Measurements from ENCODE around the gene SLC1A4. TPM values are rescaled to one million over a fixed set of nuclear protein-coding genes. Genes with fewer than 3 reads are reported as not detected.

Gene SLC1A4
- total RNA-seq, 4 donors from 2014 or later, result 6.9 to 36.6 (median 12.7) TPM

- DNase-seq, result no peak
- no peaks in the 10 kb centered on the region for H3K4me1 ChIP-seq
- no peaks in the 10 kb centered on the region for H3K9me3 ChIP-seq
- intact Hi-C loops (cut with DNase I; ENCODE audit: low total_unique reads), result no loop called here
- no peaks in the 10 kb centered on the region for H3K36me3 ChIP-seq
- no peak overlapping the region for H3K27ac ChIP-seq
- no peak overlapping the region for H3K4me3 ChIP-seq
- TF ChIP-seq, protein P1, sequence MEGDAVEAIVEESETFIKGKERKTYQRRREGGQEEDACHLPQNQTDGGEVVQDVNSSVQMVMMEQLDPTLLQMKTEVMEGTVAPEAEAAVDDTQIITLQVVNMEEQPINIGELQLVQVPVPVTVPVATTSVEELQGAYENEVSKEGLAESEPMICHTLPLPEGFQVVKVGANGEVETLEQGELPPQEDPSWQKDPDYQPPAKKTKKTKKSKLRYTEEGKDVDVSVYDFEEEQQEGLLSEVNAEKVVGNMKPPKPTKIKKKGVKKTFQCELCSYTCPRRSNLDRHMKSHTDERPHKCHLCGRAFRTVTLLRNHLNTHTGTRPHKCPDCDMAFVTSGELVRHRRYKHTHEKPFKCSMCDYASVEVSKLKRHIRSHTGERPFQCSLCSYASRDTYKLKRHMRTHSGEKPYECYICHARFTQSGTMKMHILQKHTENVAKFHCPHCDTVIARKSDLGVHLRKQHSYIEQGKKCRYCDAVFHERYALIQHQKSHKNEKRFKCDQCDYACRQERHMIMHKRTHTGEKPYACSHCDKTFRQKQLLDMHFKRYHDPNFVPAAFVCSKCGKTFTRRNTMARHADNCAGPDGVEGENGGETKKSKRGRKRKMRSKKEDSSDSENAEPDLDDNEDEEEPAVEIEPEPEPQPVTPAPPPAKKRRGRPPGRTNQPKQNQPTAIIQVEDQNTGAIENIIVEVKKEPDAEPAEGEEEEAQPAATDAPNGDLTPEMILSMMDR (IDR thresholded peaks at IDR 0.05), result no peak
- TF ChIP-seq POLR2A (IDR thresholded peaks at IDR 0.05), result no peak
- no peaks in the 10 kb centered on the region for H3K27me3 ChIP-seq
Measured at GRCh38 chr2:65025453-65026123, 36.4 kb downstream of the SLC1A4 start.

GRCh38 chr2:65026154-65026553, 37.0 kb downstream of the SLC1A4 start:
- no peaks in the 10 kb centered on the region for H3K36me3 ChIP-seq
- H3K27ac ChIP-seq, result no peak overlapping the region

GRCh38 chr2:65026704-65027464, 37.7 kb downstream of the SLC1A4 start:
- H3K36me3 ChIP-seq, result no peaks in the 10 kb centered on the region
- no peak for DNase-seq
- intact Hi-C loops (cut with DNase I; ENCODE audit: low total_unique reads), result no loop called here
- no peaks in the 10 kb centered on the region for H3K27me3 ChIP-seq
- H3K27ac ChIP-seq, result no peak overlapping the region
- H3K9me3 ChIP-seq, result no peaks in the 10 kb centered on the region
- H3K4me3 ChIP-seq, result no peak overlapping the region
- TF ChIP-seq POLR2A (IDR thresholded peaks at IDR 0.05), result no peak
- TF ChIP-seq, protein P1 (IDR thresholded peaks at IDR 0.05), result no peak
- no peaks in the 10 kb centered on the region for H3K4me1 ChIP-seq

More at GRCh38 chr2:65026154-65026553, 37.0 kb downstream of the SLC1A4 start:
- Histone ChIP-seq H3K4me3 (no peak overlapping the region), H3K4me1 (no peaks in the 10 kb centered on the region), H3K9me3 (no peaks in the 10 kb centered on the region), H3K27me3 (no peaks in the 10 kb centered on the region)
- no peak for TF ChIP-seq POLR2A (IDR thresholded peaks at IDR 0.05)
- TF ChIP-seq, protein P1 (IDR thresholded peaks at IDR 0.05), result no peak
- DNase-seq, result no peak
- intact Hi-C loops (cut with DNase I; ENCODE audit: low total_unique reads), result no loop called here

GRCh38 chr2:65027616-65028244, 38.5 kb downstream of the SLC1A4 start:
- no peak for DNase-seq
- no peak overlapping the region for H3K27ac ChIP-seq
- H3K4me3 ChIP-seq, result no peak overlapping the region
- H3K9me3 ChIP-seq, result no peaks in the 10 kb centered on the region
- no peaks in the 10 kb centered on the region for H3K36me3 ChIP-seq
- TF ChIP-seq POLR2A (IDR thresholded peaks at IDR 0.05), result no peak
- TF ChIP-seq, protein P1 (IDR thresholded peaks at IDR 0.05), result no peak
- intact Hi-C loops (cut with DNase I; ENCODE audit: low total_unique reads), result no loop called here
- no peaks in the 10 kb centered on the region for H3K27me3 ChIP-seq
- no peaks in the 10 kb centered on the region for H3K4me1 ChIP-seq

Data from uterus (tissue), 4 donors.